GM15510 (cell line): ENCODE measurements around the gene TANGO2.

Experiments used
- POLR2A ChIP-seq: IDR thresholded peaks from 3 replicates; pipeline ENCODE4 v1.6.1; 2011; ENCODE audit warnings: borderline replicate concordance; ENCODE audit not compliant: insufficient read length; ENCODE audit errors: extremely low read depth

Gene TANGO2

GRCh38 chr22:19998232-19998951 lies 22.5 kb upstream of the TANGO2 start:
- no peak for TF ChIP-seq POLR2A

GRCh38 chr22:19998991-19999820 lies 21.7 kb upstream of the TANGO2 start:
- no peak for TF ChIP-seq POLR2A

GRCh38 chr22:20000246-20001081 lies 20.4 kb upstream of the TANGO2 start:
- no peak for TF ChIP-seq POLR2A

GRCh38 chr22:20001082-20001638 lies 19.8 kb upstream of the TANGO2 start:
- no peak for TF ChIP-seq POLR2A

GRCh38 chr22:20002128-20002527 lies 18.8 kb upstream of the TANGO2 start:
- no peak for TF ChIP-seq POLR2A

GRCh38 chr22:20002636-20003035 lies 18.3 kb upstream of the TANGO2 start:
- no peak for TF ChIP-seq POLR2A

- no peak for TF ChIP-seq POLR2A
Measured at GRCh38 chr22:20003304-20003703, 17.6 kb upstream of the TANGO2 start.

GRCh38 chr22:20004464-20004863 lies 16.4 kb upstream of the TANGO2 start:
- TF ChIP-seq POLR2A = no peak

GRCh38 chr22:20008221-20008995 lies 12.5 kb upstream of the TANGO2 start:
- no peak for TF ChIP-seq POLR2A

- no peak for TF ChIP-seq POLR2A
Measured at GRCh38 chr22:20009018-20009491, 11.9 kb upstream of the TANGO2 start.

GRCh38 chr22:20009582-20010306 lies 11.2 kb upstream of the TANGO2 start:
- no peak for TF ChIP-seq POLR2A

- TF ChIP-seq POLR2A = no peak
Measured at GRCh38 chr22:20010307-20011122, 10.4 kb upstream of the TANGO2 start.
